ENCODE results near the gene FARP2.

The FARP2 gene

GRCh38 chr2:241530571-241530970, 174.5 kb downstream of the FARP2 start:
- no peak for DNase-seq (ENCODE audit: low read depth, low spot score)
- H3K4me3 ChIP-seq (ENCODE audit: low read depth, low read length), result no peak overlapping the region
- no peak for TF ChIP-seq CTCF (IDR thresholded peaks at IDR 0.05; ENCODE audit: low read depth, low read length)
- in situ Hi-C loops (cut with HindIII; ENCODE audit: low sequenced_read_pairs), result no loop called here

- in situ Hi-C loops (cut with HindIII; ENCODE audit: low sequenced_read_pairs), result no loop called here
- no peak for TF ChIP-seq CTCF (IDR thresholded peaks at IDR 0.05; ENCODE audit: low read depth, low read length)
- no peak overlapping the region for H3K4me3 ChIP-seq (ENCODE audit: low read depth, low read length)
- no peak for DNase-seq (ENCODE audit: low read depth, low spot score)
These were observed 175.2 kb downstream of the FARP2 start for GRCh38 chr2:241531161-241531722.

- TF ChIP-seq CTCF (IDR thresholded peaks at IDR 0.05; ENCODE audit: low read depth, low read length), result no peak
- H3K4me3 ChIP-seq (ENCODE audit: low read depth, low read length), result no peak overlapping the region
- DNase-seq (ENCODE audit: low read depth, low spot score), result no peak
- in situ Hi-C loops (cut with HindIII; ENCODE audit: low sequenced_read_pairs), result no loop called here
These were observed 176.1 kb downstream of the FARP2 start for GRCh38 chr2:241532168-241532567.

- DNase-seq (ENCODE audit: low read depth, low spot score), result no peak
- no peak for TF ChIP-seq CTCF (IDR thresholded peaks at IDR 0.05; ENCODE audit: low read depth, low read length)
- in situ Hi-C loops (cut with HindIII; ENCODE audit: low sequenced_read_pairs), result no loop called here
These were observed 176.9 kb downstream of the FARP2 start for GRCh38 chr2:241532733-241533601.

GRCh38 chr2:241534293-241534692, 178.2 kb downstream of the FARP2 start:
- in situ Hi-C loops (cut with HindIII; ENCODE audit: low sequenced_read_pairs), result no loop called here

More at GRCh38 chr2:241532733-241533601, 176.9 kb downstream of the FARP2 start:
- no peak overlapping the region for H3K4me3 ChIP-seq (ENCODE audit: low read depth, low read length)

More at GRCh38 chr2:241534293-241534692, 178.2 kb downstream of the FARP2 start:
- H3K4me3 ChIP-seq (ENCODE audit: low read depth, low read length), result no peak overlapping the region
- TF ChIP-seq CTCF (IDR thresholded peaks at IDR 0.05; ENCODE audit: low read depth, low read length), result no peak
- DNase-seq (ENCODE audit: low read depth, low spot score), result no peak

Data from astrocyte of the spinal cord (primary cell).